ENCODE results near the gene PEG3. TPM values are rescaled to one million over a fixed set of nuclear protein-coding genes. Genes with fewer than 3 reads are reported as not detected.

Gene PEG3
- total and polyA plus RNA-seq, 2 of the 13 experiments (the other 11 are each of a cell fraction or from before 2014, with no cell fraction given), result 217 to 394 TPM

DNA sequence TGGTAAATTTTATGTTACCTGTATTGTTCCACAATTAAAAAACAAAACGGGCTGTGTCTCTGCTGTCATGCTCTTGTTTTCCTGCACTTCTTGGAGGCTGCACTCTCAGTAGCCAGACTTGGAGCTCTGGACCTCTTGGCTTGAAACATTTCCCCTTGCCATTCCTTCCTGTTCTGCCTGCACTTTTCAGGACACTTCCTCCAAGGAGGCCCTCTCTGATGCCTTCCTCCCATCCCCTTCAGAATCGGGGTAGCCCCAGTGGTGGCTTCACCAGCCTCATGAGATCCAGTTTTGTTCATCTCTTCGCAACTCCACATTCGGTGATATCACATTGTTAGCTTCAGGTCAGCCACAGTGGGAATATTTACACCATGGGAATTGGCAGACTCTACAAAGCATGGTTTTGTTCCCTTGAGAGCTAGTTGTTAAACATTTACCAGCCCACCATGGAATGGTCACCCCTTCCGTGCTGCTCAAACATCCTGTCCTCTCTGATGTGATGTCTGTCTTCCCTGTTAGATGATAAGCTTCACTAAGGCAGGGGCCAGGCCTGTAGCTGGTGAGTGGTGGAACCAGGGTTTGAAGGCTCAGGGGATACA lies 40.2 kb upstream of the PEG3 start (continued):
- TF ChIP-seq ZNF569 (CRISPR knock-in tag; IDR thresholded peaks at IDR 0.05; ENCODE audit: borderline replicate concordance), result no peak; the same call in 1 of the 2 replicates
- peak; percentile 75 for TF ChIP-seq FOSL2 (CRISPR knock-in tag; IDR thresholded peaks at IDR 0.05)
- TF ChIP-seq RNF2 (conservative IDR thresholded peaks at IDR 0.05; ENCODE audit: low read depth), result 0 out of 2 replicates have a peak, but pooled peaks have one; percentile 26
- TF ChIP-seq NFE2L1 (CRISPR knock-in tag; IDR thresholded peaks at IDR 0.05; ENCODE audit: borderline replicate concordance), result no peak
- 0 out of 2 replicates have a peak, but pooled peaks have one; percentile 18 for TF ChIP-seq TGIF2 (CRISPR knock-in tag; IDR thresholded peaks at IDR 0.05)
- no peak; the same call in 1 of the 2 replicates for TF ChIP-seq ZNF816 (CRISPR knock-in tag; IDR thresholded peaks at IDR 0.05; ENCODE audit: borderline replicate concordance)
- peak; percentile 28; the same call in 1 of the 2 replicates for TF ChIP-seq YEATS2 (CRISPR knock-in tag; IDR thresholded peaks at IDR 0.05; ENCODE audit: borderline replicate concordance)
- no peak; the same call in 1 of the 2 replicates for TF ChIP-seq REL (CRISPR knock-in tag; conservative IDR thresholded peaks at IDR 0.05)
- TF ChIP-seq NR2C2 (CRISPR knock-in tag; IDR thresholded peaks at IDR 0.05; ENCODE audit: borderline replicate concordance), result peak; percentile 68
- 0 out of 2 replicates have a peak, but pooled peaks have one; percentile 44 for TF ChIP-seq ZNF749 (CRISPR knock-in tag; IDR thresholded peaks at IDR 0.05; ENCODE audit: borderline replicate concordance)
- no peak for TF ChIP-seq CC2D1A (CRISPR knock-in tag; IDR thresholded peaks at IDR 0.05)
- TF ChIP-seq GABPB1 (CRISPR knock-in tag; IDR thresholded peaks at IDR 0.05), result peak; percentile 33; the same call in 1 of the 2 replicates
- TF ChIP-seq TAF1 (CRISPR knock-in tag; IDR thresholded peaks at IDR 0.05), result peak; percentile 88
- TF ChIP-seq, protein P1, sequence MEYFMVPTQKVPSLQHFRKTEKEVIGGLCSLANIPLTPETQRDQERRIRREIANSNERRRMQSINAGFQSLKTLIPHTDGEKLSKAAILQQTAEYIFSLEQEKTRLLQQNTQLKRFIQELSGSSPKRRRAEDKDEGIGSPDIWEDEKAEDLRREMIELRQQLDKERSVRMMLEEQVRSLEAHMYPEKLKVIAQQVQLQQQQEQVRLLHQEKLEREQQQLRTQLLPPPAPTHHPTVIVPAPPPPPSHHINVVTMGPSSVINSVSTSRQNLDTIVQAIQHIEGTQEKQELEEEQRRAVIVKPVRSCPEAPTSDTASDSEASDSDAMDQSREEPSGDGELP (IDR thresholded peaks at IDR 0.05; ENCODE audit: borderline replicate concordance, low read depth), result peak; percentile 51; the same call in 1 of the 2 replicates
- no peak for TF ChIP-seq PAX8 (CRISPR knock-in tag; IDR thresholded peaks at IDR 0.05; ENCODE audit: borderline replicate concordance)
- no peak for TF ChIP-seq MTA3 (CRISPR knock-in tag; IDR thresholded peaks at IDR 0.05)
- TF ChIP-seq ZNF878 (CRISPR knock-in tag; IDR thresholded peaks at IDR 0.05), result 0 out of 2 replicates have a peak, but pooled peaks have one; percentile 79
- TF ChIP-seq ZNF207 (IDR thresholded peaks at IDR 0.05; ENCODE audit: borderline replicate concordance), result no peak
- 0 out of 2 replicates have a peak, but pooled peaks have one; percentile 62 for TF ChIP-seq ZNF552 (CRISPR knock-in tag; IDR thresholded peaks at IDR 0.05; ENCODE audit: borderline replicate concordance)
- TF ChIP-seq HOMEZ (CRISPR knock-in tag; IDR thresholded peaks at IDR 0.05; ENCODE audit: low read depth), result peak; percentile 82; the same call in 1 of the 2 replicates
- peak; percentile 67; the same call in 1 of the 2 replicates for TF ChIP-seq ZKSCAN8 (CRISPR knock-in tag; IDR thresholded peaks at IDR 0.05; ENCODE audit: borderline replicate concordance)
- no peak for TF ChIP-seq NONO (IDR thresholded peaks at IDR 0.05)
- peak; percentile 51; the same call in 1 of the 2 replicates for TF ChIP-seq NONO (CRISPR knock-in tag; conservative IDR thresholded peaks at IDR 0.05)
- TF ChIP-seq ZNF652 (CRISPR knock-in tag; IDR thresholded peaks at IDR 0.05; ENCODE audit: borderline replicate concordance, low read depth), result peak; percentile 82
- peak; percentile 82; the same call in 1 of the 2 replicates for TF ChIP-seq ZNF670 (CRISPR knock-in tag; IDR thresholded peaks at IDR 0.05; ENCODE audit: borderline replicate concordance)
- TF ChIP-seq ZNF614 (CRISPR knock-in tag; IDR thresholded peaks at IDR 0.05; ENCODE audit: borderline replicate concordance), result peak; percentile 83
- no peak for TF ChIP-seq XBP1 (CRISPR knock-in tag; IDR thresholded peaks at IDR 0.05)

All from HepG2 (cell line).